Neural cell (in vitro differentiated cells): ENCODE data around the gene SNRNP25. TPM values are rescaled to one million over a fixed set of nuclear protein-coding genes. Genes with fewer than 3 reads are reported as not detected.

Experiments
- H2AFZ ChIP-seq: fragments of 200-600, 300-800 bp; sonication (generic), shearing (Covaris generic); 2 replicates; pipeline ENCODE4 v1.6.0; 2014; ENCODE audit warnings: low read depth, mild to moderate bottlenecking, antibody characterized with exemption, low read length, moderate library complexity
- H3F3A ChIP-seq: fragments of 200-600 bp; shearing (Covaris generic); 2 replicates; pipeline ENCODE4 v1.6.1; 2016; ENCODE audit warnings: mild to moderate bottlenecking, moderate library complexity, mixed read lengths, antibody characterized with exemption, low read length; ENCODE audit not compliant: insufficient read depth, poor library complexity, severe bottlenecking
- H3K27ac ChIP-seq: fragments of 200-600, 300-800 bp; sonication (generic), shearing (Covaris generic); 2 replicates; pipeline ENCODE4 v1.5.1; 2014; ENCODE audit warnings: mild to moderate bottlenecking, low read length, moderate library complexity
- H3K27me3 ChIP-seq: fragments of 300-800, 200-600 bp; sonication (generic), shearing (Covaris generic); 2 replicates; pipeline ENCODE4 v1.6.0; 2014; ENCODE audit warnings: mild to moderate bottlenecking, low read depth, low read length, moderate library complexity; ENCODE audit not compliant: insufficient read depth
- H3K36me3 ChIP-seq: fragments of 300-800, 200-600 bp; sonication (generic), shearing (Covaris generic); 2 replicates; pipeline ENCODE4 v1.5.1; 2014; ENCODE audit warnings: mild to moderate bottlenecking, antibody characterized with exemption, low read length, moderate library complexity; ENCODE audit not compliant: insufficient read depth
- H3K4me2 ChIP-seq: fragments of 300-800, 200-600 bp; sonication (generic), shearing (Covaris generic); 2 replicates; pipeline ENCODE4 v1.6.0; 2014; ENCODE audit warnings: mild to moderate bottlenecking, low read length
- H3K4me3 ChIP-seq: fragments of 300-800, 200-600 bp; sonication (generic), shearing (Covaris generic); 2 replicates; pipeline ENCODE4 v1.5.1; 2014; ENCODE audit warnings: mild to moderate bottlenecking, low read length, moderate library complexity
- H3K79me2 ChIP-seq: fragments of 200-600 bp; shearing (Covaris generic); replicated peaks from 2 replicates; pipeline ENCODE4 v1.6.0; 2014; ENCODE audit warnings: mild to moderate bottlenecking, low read length, moderate library complexity; ENCODE audit not compliant: insufficient read depth
- H3K9ac ChIP-seq: fragments of 300-800, 200-600 bp; sonication (generic), shearing (Covaris generic); 2 replicates; pipeline ENCODE4 v1.6.1; 2016; ENCODE audit warnings: mild to moderate bottlenecking, low read length, mixed read lengths
- H3K9me2 ChIP-seq: fragments of 200-600 bp; shearing (Covaris generic); 2 replicates; pipeline ENCODE4 v1.6.1; 2016; ENCODE audit warnings: mild to moderate bottlenecking, low read length, mixed read lengths; ENCODE audit not compliant: insufficient read depth
- H3K9me3 ChIP-seq: fragments of 200-600, 300-800 bp; sonication (generic), shearing (Covaris generic); 2 replicates; pipeline ENCODE4 v1.6.1; 2016; ENCODE audit warnings: mild to moderate bottlenecking, mixed run types, low read length, moderate library complexity, mixed read lengths
- H4K20me1 ChIP-seq: fragments of 200-600 bp; shearing (Covaris generic); 2 replicates; pipeline ENCODE4 v1.6.1; 2016; ENCODE audit warnings: mild to moderate bottlenecking, mixed run types; ENCODE audit not compliant: insufficient read depth
- EP300 ChIP-seq: fragments of 450-650 bp; conservative IDR thresholded peaks from 2 replicates; pipeline ENCODE4 v1.6.1; 2014; ENCODE audit warnings: antibody characterized with exemption, mild to moderate bottlenecking, moderate library complexity; ENCODE audit not compliant: poor library complexity, severe bottlenecking
- EZH2 ChIP-seq: fragments of 200-600, 300-800 bp; shearing (Covaris generic), sonication (generic); IDR thresholded peaks from 2 replicates; pipeline ENCODE4 v1.6.1; 2014; ENCODE audit warnings: antibody characterized with exemption, low read length, borderline replicate concordance, mild to moderate bottlenecking; ENCODE audit not compliant: insufficient read depth, poor library complexity, severe bottlenecking
- MXI1 ChIP-seq: fragments of 450-650 bp; conservative IDR thresholded peaks from 2 replicates; pipeline ENCODE4 v1.6.1; 2014; ENCODE audit warnings: antibody characterized with exemption, mild to moderate bottlenecking; ENCODE audit not compliant: poor library complexity, severe bottlenecking
- POLR2AphosphoS5 ChIP-seq: IDR thresholded peaks from 2 replicates; pipeline ENCODE4 v1.6.1; 2012
- RAD21 ChIP-seq: fragments of 450-650 bp; conservative IDR thresholded peaks from 2 replicates; pipeline ENCODE4 v1.6.1; 2014; ENCODE audit warnings: antibody characterized with exemption, mild to moderate bottlenecking, moderate library complexity
- SMC3 ChIP-seq: fragments of 450-650 bp; conservative IDR thresholded peaks from 2 replicates; pipeline ENCODE4 v1.6.1; 2014; ENCODE audit warnings: antibody characterized with exemption, mild to moderate bottlenecking, moderate library complexity; ENCODE audit not compliant: poor library complexity
- TAF1 ChIP-seq: IDR thresholded peaks from 2 replicates; pipeline ENCODE4 v1.6.1; 2012; ENCODE audit warnings: low read depth
- polyA plus RNA-seq: library from polyadenylated mRNA; depleted of rRNA; stranded (reverse); fragments of >200 nt; gene quantifications from 2 replicates; pipeline ENCODE4 v1.2.3, GENCODE V29; 2014
- TF ChIP-seq, protein P1 (sequence below): fragments of 450-650 bp; IDR thresholded peaks from 2 replicates; pipeline ENCODE4 v1.5.1; 2014; ENCODE audit warnings: antibody characterized with exemption, mild to moderate bottlenecking, moderate library complexity; ENCODE audit not compliant: poor library complexity, severe bottlenecking
- TF ChIP-seq, protein P2 (sequence below): IDR thresholded peaks from 2 replicates; pipeline ENCODE4 v1.6.1; 2012; ENCODE audit warnings: borderline replicate concordance

Gene SNRNP25
- polyA plus RNA-seq, 1 donor from 2014 or later: 46.4 TPM

DNA sequence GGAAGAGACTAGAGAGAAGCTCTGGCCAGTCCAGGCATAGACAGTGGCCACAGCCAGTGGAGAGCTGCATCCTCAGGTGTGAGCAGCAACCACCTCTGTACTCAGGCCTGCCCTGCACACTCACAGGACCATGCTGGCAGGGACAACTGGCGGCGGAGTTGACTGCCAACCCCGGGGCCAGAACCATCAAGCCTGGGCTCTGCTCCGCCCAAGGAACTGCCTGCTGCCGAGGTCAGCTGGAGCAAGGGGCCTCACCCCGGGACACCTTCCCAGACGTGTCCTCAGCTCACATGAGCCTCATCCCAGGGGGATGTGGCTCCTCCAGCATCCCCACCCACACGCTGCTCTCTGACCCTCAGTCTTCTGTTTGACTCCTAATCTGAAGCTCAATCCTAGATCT, 15.6 kb downstream of the SNRNP25 start:
- no peak overlapping the region for H2AFZ ChIP-seq
- no peaks in the 10 kb centered on the region for H3K79me2 ChIP-seq
- no peaks in the 10 kb centered on the region for H4K20me1 ChIP-seq
- no peaks in the 10 kb centered on the region for H3K9me2 ChIP-seq
- H3K27me3 ChIP-seq: peaks cover 22% of the 10 kb centered on the region
- TF ChIP-seq, protein P1, sequence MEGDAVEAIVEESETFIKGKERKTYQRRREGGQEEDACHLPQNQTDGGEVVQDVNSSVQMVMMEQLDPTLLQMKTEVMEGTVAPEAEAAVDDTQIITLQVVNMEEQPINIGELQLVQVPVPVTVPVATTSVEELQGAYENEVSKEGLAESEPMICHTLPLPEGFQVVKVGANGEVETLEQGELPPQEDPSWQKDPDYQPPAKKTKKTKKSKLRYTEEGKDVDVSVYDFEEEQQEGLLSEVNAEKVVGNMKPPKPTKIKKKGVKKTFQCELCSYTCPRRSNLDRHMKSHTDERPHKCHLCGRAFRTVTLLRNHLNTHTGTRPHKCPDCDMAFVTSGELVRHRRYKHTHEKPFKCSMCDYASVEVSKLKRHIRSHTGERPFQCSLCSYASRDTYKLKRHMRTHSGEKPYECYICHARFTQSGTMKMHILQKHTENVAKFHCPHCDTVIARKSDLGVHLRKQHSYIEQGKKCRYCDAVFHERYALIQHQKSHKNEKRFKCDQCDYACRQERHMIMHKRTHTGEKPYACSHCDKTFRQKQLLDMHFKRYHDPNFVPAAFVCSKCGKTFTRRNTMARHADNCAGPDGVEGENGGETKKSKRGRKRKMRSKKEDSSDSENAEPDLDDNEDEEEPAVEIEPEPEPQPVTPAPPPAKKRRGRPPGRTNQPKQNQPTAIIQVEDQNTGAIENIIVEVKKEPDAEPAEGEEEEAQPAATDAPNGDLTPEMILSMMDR: no peak
- TF ChIP-seq RAD21 (no peak), POLR2AphosphoS5 (no peak), EZH2 (no peak), SMC3 (no peak)
- H3K4me3 ChIP-seq: no peak overlapping the region
- H3F3A ChIP-seq: no peaks in the 10 kb centered on the region
- no peak overlapping the region for H3K27ac ChIP-seq
- H3K36me3 ChIP-seq: no peaks in the 10 kb centered on the region
- H3K9ac ChIP-seq: no peak overlapping the region
- no peak overlapping the region for H3K4me2 ChIP-seq
- H3K9me3 ChIP-seq: no peaks in the 10 kb centered on the region

DNA sequence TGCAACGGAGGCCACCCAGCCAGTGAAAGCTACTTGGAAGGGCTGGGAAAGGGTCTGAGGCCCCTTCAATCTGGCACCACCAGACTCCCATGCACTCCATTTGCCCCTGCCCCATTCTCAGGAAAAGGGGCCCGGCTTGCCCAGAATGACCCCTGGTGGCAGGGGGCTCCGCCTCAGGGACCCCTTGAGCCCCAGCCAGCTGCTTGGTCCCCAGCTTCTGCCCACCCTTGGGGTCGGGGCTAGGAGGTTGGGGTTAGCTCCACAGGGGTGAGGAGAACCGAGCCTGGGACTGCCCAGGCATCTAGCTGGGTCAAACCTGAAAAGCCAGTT, 17.5 kb downstream of the SNRNP25 start:
- TF ChIP-seq, protein P1: no peak
- TF ChIP-seq RAD21 (no peak), POLR2AphosphoS5 (no peak), EZH2 (no peak), MXI1 (no peak), SMC3 (no peak), TAF1 (no peak), EP300 (no peak)
- TF ChIP-seq, protein P2, sequence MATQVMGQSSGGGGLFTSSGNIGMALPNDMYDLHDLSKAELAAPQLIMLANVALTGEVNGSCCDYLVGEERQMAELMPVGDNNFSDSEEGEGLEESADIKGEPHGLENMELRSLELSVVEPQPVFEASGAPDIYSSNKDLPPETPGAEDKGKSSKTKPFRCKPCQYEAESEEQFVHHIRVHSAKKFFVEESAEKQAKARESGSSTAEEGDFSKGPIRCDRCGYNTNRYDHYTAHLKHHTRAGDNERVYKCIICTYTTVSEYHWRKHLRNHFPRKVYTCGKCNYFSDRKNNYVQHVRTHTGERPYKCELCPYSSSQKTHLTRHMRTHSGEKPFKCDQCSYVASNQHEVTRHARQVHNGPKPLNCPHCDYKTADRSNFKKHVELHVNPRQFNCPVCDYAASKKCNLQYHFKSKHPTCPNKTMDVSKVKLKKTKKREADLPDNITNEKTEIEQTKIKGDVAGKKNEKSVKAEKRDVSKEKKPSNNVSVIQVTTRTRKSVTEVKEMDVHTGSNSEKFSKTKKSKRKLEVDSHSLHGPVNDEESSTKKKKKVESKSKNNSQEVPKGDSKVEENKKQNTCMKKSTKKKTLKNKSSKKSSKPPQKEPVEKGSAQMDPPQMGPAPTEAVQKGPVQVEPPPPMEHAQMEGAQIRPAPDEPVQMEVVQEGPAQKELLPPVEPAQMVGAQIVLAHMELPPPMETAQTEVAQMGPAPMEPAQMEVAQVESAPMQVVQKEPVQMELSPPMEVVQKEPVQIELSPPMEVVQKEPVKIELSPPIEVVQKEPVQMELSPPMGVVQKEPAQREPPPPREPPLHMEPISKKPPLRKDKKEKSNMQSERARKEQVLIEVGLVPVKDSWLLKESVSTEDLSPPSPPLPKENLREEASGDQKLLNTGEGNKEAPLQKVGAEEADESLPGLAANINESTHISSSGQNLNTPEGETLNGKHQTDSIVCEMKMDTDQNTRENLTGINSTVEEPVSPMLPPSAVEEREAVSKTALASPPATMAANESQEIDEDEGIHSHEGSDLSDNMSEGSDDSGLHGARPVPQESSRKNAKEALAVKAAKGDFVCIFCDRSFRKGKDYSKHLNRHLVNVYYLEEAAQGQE: no peak
- no peak overlapping the region for H3K4me3 ChIP-seq
- H3K36me3 ChIP-seq: no peaks in the 10 kb centered on the region
- H3K79me2 ChIP-seq: no peaks in the 10 kb centered on the region
- no peaks in the 10 kb centered on the region for H3F3A ChIP-seq
- no peak overlapping the region for H3K9ac ChIP-seq
- H3K27me3 ChIP-seq: peaks cover 22% of the 10 kb centered on the region
- H3K9me3 ChIP-seq: no peaks in the 10 kb centered on the region
- H2AFZ ChIP-seq: no peak overlapping the region
- no peaks in the 10 kb centered on the region for H3K9me2 ChIP-seq
- no peaks in the 10 kb centered on the region for H4K20me1 ChIP-seq
- no peak overlapping the region for H3K4me2 ChIP-seq
- H3K27ac ChIP-seq: no peak overlapping the region
